BJ (cell line): ENCODE measurements around the gene KLC1. TPM values are rescaled to one million over a fixed set of nuclear protein-coding genes. Genes with fewer than 3 reads are reported as not detected.

Experiments
- CTCF ChIA-PET: fragments of 350-600 bp; formaldehyde crosslinking; extraction: SDS; loops from one replicate; lab custom pipeline; 2021; ENCODE audit warnings: antibody characterized with exemption, inconsistent platforms; lab: Yijun Ruan, JAX
- POLR2A ChIA-PET: fragments of 300-600 bp; sonication (Branson Sonifier 250); formaldehyde crosslinking; extraction: SDS; loops from one replicate; lab custom pipeline; 2021; ENCODE audit warnings: antibody characterized with exemption; lab: Charles Lee
- DNase-seq: peaks from one replicate; pipeline ENCODE4 v3.0.0-alpha.2; 2011; ENCODE audit warnings: low read depth
- H3K27me3 ChIP-seq: 2 replicates; pipeline ENCODE4 v1.6.0; 2011; ENCODE audit warnings: low read length; ENCODE audit not compliant: control insufficient read depth, insufficient read depth
- H3K36me3 ChIP-seq: 2 replicates; pipeline ENCODE4 v1.5.1; 2011; ENCODE audit warnings: low read length; ENCODE audit not compliant: control insufficient read depth, insufficient read depth
- H3K4me3 ChIP-seq: 2 replicates; pipeline ENCODE4 v1.5.1; 2011; ENCODE audit warnings: low read depth, mild to moderate bottlenecking, control low read depth, low read length
- CTCF ChIP-seq: IDR thresholded peaks from 2 replicates; pipeline ENCODE4 v1.5.1; 2011; ENCODE audit warnings: low read depth, mild to moderate bottlenecking, control low read depth, inconsistent platforms, low read length, moderate library complexity; ENCODE audit not compliant: insufficient read depth
- polyA minus RNA-seq: library from RNA; depleted of rRNA, polyadenylated mRNA; stranded (reverse); fragments of >200 nt; gene quantifications from 2 replicates; pipeline ENCODE4 v1.2.3, GENCODE V29; 2011; rRNA and poly(A)+ RNA removed
- polyA plus RNA-seq: library from polyadenylated mRNA; depleted of rRNA; stranded (reverse); fragments of >200 nt; gene quantifications from 2 replicates; pipeline ENCODE4 v1.2.3, GENCODE V29; 2011; rRNA removed

KLC1 gene
- polyA plus RNA-seq (112 and 123 TPM in 2 replicates), polyA minus RNA-seq (64.2 and 68.3 TPM in 2 replicates)

- no peak for DNase-seq
- CTCF ChIA-PET: interaction anchor here (0.9 kb wide), 1 partner anchor 32 kb away, joined by 3 read pairs; no protein-coding TSS in a partner anchor
- POLR2A ChIA-PET: no interaction called here
- no peak for TF ChIP-seq CTCF
- H3K27me3 ChIP-seq: no peaks in the 10 kb centered on the region
- H3K36me3 ChIP-seq: no peaks in the 10 kb centered on the region
- peak within 1 kb of the TSS; percentile 89 for H3K4me3 ChIP-seq
These were observed at the start of gene KLC1 for GRCh38 chr14:103628684-103629502. KLC1 (plus strand) TSS chr14:103629211; CDS start chr14:103654565, 25,354 bp downstream.

- no peak overlapping the region for H3K4me3 ChIP-seq
- ChIA-PET POLR2A (interaction anchor here (0.6 kb wide), 1 partner anchor 9 kb away, joined by 12 read pairs; no protein-coding TSS in a partner anchor), CTCF (interaction anchor here (0.6 kb wide), 1 partner anchor 12 kb away, joined by 4 read pairs; no protein-coding TSS in a partner anchor)
- no peaks in the 10 kb centered on the region for H3K27me3 ChIP-seq
- no peak for TF ChIP-seq CTCF
- DNase-seq: no peak
- peaks cover 9% of the 10 kb centered on the region for H3K36me3 ChIP-seq
These were observed 47.8 kb upstream of the KLC1 start for GRCh38 chr14:103581206-103581605.

GRCh38 chr14:103581954-103582703 lies 46.9 kb upstream of the KLC1 start:
- H3K36me3 ChIP-seq: peaks cover 9% of the 10 kb centered on the region
- TF ChIP-seq CTCF: no peak
- DNase-seq: no peak
- CTCF ChIA-PET: no interaction called here
- H3K27me3 ChIP-seq: no peaks in the 10 kb centered on the region
- POLR2A ChIA-PET: no interaction called here
- H3K4me3 ChIP-seq: no peak overlapping the region

- DNase-seq: no peak
- TF ChIP-seq CTCF: no peak
- H3K36me3 ChIP-seq: peaks cover 8% of the 10 kb centered on the region
- no peak overlapping the region for H3K4me3 ChIP-seq
- ChIA-PET POLR2A (no interaction called here), CTCF (no interaction called here)
- no peaks in the 10 kb centered on the region for H3K27me3 ChIP-seq
These were observed 44.6 kb upstream of the KLC1 start for GRCh38 chr14:103584326-103584915.
